GM12872 (cell line): Measurements from ENCODE around the gene KRTAP26-1.

ENCODE experiments used
- TF ChIP-seq, protein P1 (sequence below): IDR thresholded peaks from 3 replicates; pipeline ENCODE4 v1.5.1; 2011; ENCODE audit warnings: low read depth, mild to moderate bottlenecking, low read length, moderate library complexity; ENCODE audit not compliant: insufficient read depth

Gene KRTAP26-1

GRCh38 chr21:30271156-30271555 lies 49.0 kb downstream of the KRTAP26-1 start:
- TF ChIP-seq, protein P1, sequence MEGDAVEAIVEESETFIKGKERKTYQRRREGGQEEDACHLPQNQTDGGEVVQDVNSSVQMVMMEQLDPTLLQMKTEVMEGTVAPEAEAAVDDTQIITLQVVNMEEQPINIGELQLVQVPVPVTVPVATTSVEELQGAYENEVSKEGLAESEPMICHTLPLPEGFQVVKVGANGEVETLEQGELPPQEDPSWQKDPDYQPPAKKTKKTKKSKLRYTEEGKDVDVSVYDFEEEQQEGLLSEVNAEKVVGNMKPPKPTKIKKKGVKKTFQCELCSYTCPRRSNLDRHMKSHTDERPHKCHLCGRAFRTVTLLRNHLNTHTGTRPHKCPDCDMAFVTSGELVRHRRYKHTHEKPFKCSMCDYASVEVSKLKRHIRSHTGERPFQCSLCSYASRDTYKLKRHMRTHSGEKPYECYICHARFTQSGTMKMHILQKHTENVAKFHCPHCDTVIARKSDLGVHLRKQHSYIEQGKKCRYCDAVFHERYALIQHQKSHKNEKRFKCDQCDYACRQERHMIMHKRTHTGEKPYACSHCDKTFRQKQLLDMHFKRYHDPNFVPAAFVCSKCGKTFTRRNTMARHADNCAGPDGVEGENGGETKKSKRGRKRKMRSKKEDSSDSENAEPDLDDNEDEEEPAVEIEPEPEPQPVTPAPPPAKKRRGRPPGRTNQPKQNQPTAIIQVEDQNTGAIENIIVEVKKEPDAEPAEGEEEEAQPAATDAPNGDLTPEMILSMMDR, result no peak

- TF ChIP-seq, protein P1, result no peak
Measured at GRCh38 chr21:30269803-30270530, 50.1 kb downstream of the KRTAP26-1 start.
